ENCODE measurements around the gene PSMD14. TPM values are rescaled to one million over a fixed set of nuclear protein-coding genes. Genes with fewer than 3 reads are reported as not detected.
A peak's percentile ranks its signal among the peaks of the same experiment; 100 is the strongest.

Gene PSMD14
- total and polyA plus RNA-seq, 2 of the 13 experiments (the other 11 are each of a cell fraction or from before 2014, with no cell fraction given), result 60.6 to 149 TPM

- TF ChIP-seq TFDP2 (CRISPR knock-in tag; IDR thresholded peaks at IDR 0.05) (peak; percentile 84), ZNF264 (CRISPR knock-in tag; IDR thresholded peaks at IDR 0.05) (peak; percentile 53; the same call in 1 of the 2 replicates), ZMYM3 (CRISPR knock-in tag; IDR thresholded peaks at IDR 0.05) (no peak; the same call in 1 of the 2 replicates), AGO2 (optimal IDR thresholded peaks at IDR 0.05; ENCODE audit: low read depth, low read length) (peak; percentile 82), SIN3A (IDR thresholded peaks at IDR 0.05; ENCODE audit: borderline replicate concordance, low read depth, low read length) (peak; percentile 97; the same call in 1 of the 2 replicates), RARG (CRISPR knock-in tag; IDR thresholded peaks at IDR 0.05; ENCODE audit: low read depth) (no peak), PCBP2 (optimal IDR thresholded peaks at IDR 0.05; ENCODE audit: low read depth, low read length, poor library complexity, severe bottlenecking) (no peak), JUNB (CRISPR knock-in tag; IDR thresholded peaks at IDR 0.05; ENCODE audit: borderline replicate concordance) (no peak), LCORL (IDR thresholded peaks at IDR 0.05) (peak; percentile 92), LCORL (CRISPR knock-in tag; IDR thresholded peaks at IDR 0.05) (peak; percentile 30; the same call in 1 of the 2 replicates), SNAPC5 (CRISPR knock-in tag; IDR thresholded peaks at IDR 0.05; ENCODE audit: borderline replicate concordance) (0 out of 2 replicates have a peak, but pooled peaks have one; percentile 71), ZNF546 (CRISPR knock-in tag; conservative IDR thresholded peaks at IDR 0.05) (peak; percentile 40; the same call in 1 of the 2 replicates), KDM5B (CRISPR knock-in tag; IDR thresholded peaks at IDR 0.05; ENCODE audit: borderline replicate concordance) (peak; percentile 97), SKI (IDR thresholded peaks at IDR 0.05; ENCODE audit: partially characterized antibody) (peak; percentile 92), ZFY (CRISPR knock-in tag; IDR thresholded peaks at IDR 0.05) (peak; percentile 100), ARNTL (CRISPR knock-in tag; IDR thresholded peaks at IDR 0.05) (peak; percentile 91), REL (CRISPR knock-in tag; conservative IDR thresholded peaks at IDR 0.05) (0 out of 2 replicates have a peak, but pooled peaks have one; percentile 34), ZNF770 (CRISPR knock-in tag; IDR thresholded peaks at IDR 0.05) (peak; percentile 93), STAG1 (CRISPR knock-in tag; IDR thresholded peaks at IDR 0.05) (no peak), ZNF800 (CRISPR knock-in tag; IDR thresholded peaks at IDR 0.05) (no peak; the same call in 1 of the 2 replicates), ZSCAN30 (CRISPR knock-in tag; IDR thresholded peaks at IDR 0.05) (no peak), FOXJ3 (CRISPR knock-in tag; IDR thresholded peaks at IDR 0.05; ENCODE audit: borderline replicate concordance) (peak; percentile 63; the same call in 1 of the 2 replicates), ZNF235 (CRISPR knock-in tag; IDR thresholded peaks at IDR 0.05; ENCODE audit: borderline replicate concordance) (peak; percentile 87; the same call in 1 of the 2 replicates), ARNT2 (CRISPR knock-in tag; IDR thresholded peaks at IDR 0.05; ENCODE audit: low read depth) (peak; percentile 80; the same call in 1 of the 2 replicates), ZNF792 (CRISPR knock-in tag; IDR thresholded peaks at IDR 0.05) (peak; percentile 82), ZNF296 (CRISPR knock-in tag; conservative IDR thresholded peaks at IDR 0.05) (no peak)
Measured at GRCh38 chr2:161308178-161308955, at the start of gene PSMD14 (continued).

Data from HepG2 (cell line).